Adipocyte (in vitro differentiated cells): ENCODE measurements around the gene NFASC.

Experiments
- DNase-seq: peaks from one replicate; pipeline ENCODE4 v3.0.0-alpha.2; 2015; ENCODE audit warnings: low read depth
- H3K27me3 ChIP-seq: replicated peaks from 2 replicates; pipeline ENCODE4 v1.7.0; 2013; ENCODE audit warnings: mild to moderate bottlenecking, low read length, moderate library complexity; ENCODE audit not compliant: control insufficient read depth, insufficient read depth
- H3K36me3 ChIP-seq: 2 replicates; pipeline ENCODE4 v1.7.0; 2013; ENCODE audit warnings: low read length, mild to moderate bottlenecking, moderate library complexity; ENCODE audit not compliant: control insufficient read depth, insufficient read depth, severe bottlenecking
- H3K4me1 ChIP-seq: 2 replicates; pipeline ENCODE4 v1.7.0; 2013; ENCODE audit warnings: mild to moderate bottlenecking, low read length, moderate library complexity; ENCODE audit not compliant: control insufficient read depth, insufficient read depth
- H3K4me3 ChIP-seq: 2 replicates; pipeline ENCODE4 v1.7.0; 2013; ENCODE audit warnings: mild to moderate bottlenecking, low read length, moderate library complexity
- H3K9ac ChIP-seq: 2 replicates; pipeline ENCODE4 v1.7.0; 2013; ENCODE audit warnings: mild to moderate bottlenecking, low read length, moderate library complexity
- H3K9me3 ChIP-seq: 2 replicates; pipeline ENCODE4 v1.7.0; 2013; ENCODE audit warnings: mild to moderate bottlenecking, low read length, moderate library complexity; ENCODE audit not compliant: control insufficient read depth

The NFASC gene

GRCh38 chr1:204929487-204930154, 59.0 kb downstream of the NFASC start:
- Histone ChIP-seq H3K4me1 (peaks cover 4% of the 10 kb centered on the region), H3K27me3 (no peaks in the 10 kb centered on the region), H3K9me3 (no peaks in the 10 kb centered on the region), H3K4me3 (no peak overlapping the region), H3K9ac (no peak overlapping the region), H3K36me3 (no peaks in the 10 kb centered on the region)
- DNase-seq = no peak

- no peak for DNase-seq
- Histone ChIP-seq H3K27me3 (no peaks in the 10 kb centered on the region), H3K9ac (no peak overlapping the region), H3K4me3 (no peak overlapping the region), H3K9me3 (no peaks in the 10 kb centered on the region), H3K4me1 (peaks cover 4% of the 10 kb centered on the region), H3K36me3 (no peaks in the 10 kb centered on the region)
These were observed 59.5 kb downstream of the NFASC start for GRCh38 chr1:204930155-204930523.

GRCh38 chr1:204931313-204931712, 60.7 kb downstream of the NFASC start:
- Histone ChIP-seq H3K4me1 (peaks cover 4% of the 10 kb centered on the region), H3K9ac (no peak overlapping the region), H3K9me3 (no peaks in the 10 kb centered on the region), H3K27me3 (no peaks in the 10 kb centered on the region), H3K4me3 (no peak overlapping the region), H3K36me3 (no peaks in the 10 kb centered on the region)
- DNase-seq = no peak

GRCh38 chr1:204931768-204932572, 61.3 kb downstream of the NFASC start:
- H3K36me3 ChIP-seq = no peaks in the 10 kb centered on the region
- H3K4me3 ChIP-seq = no peak overlapping the region
- no peaks in the 10 kb centered on the region for H3K9me3 ChIP-seq
- no peak overlapping the region for H3K9ac ChIP-seq
- no peak for DNase-seq
- no peaks in the 10 kb centered on the region for H3K27me3 ChIP-seq
- peaks cover 4% of the 10 kb centered on the region for H3K4me1 ChIP-seq

- Histone ChIP-seq H3K9me3 (no peaks in the 10 kb centered on the region), H3K27me3 (no peaks in the 10 kb centered on the region), H3K4me1 (peaks cover 4% of the 10 kb centered on the region), H3K9ac (no peak overlapping the region), H3K4me3 (no peak overlapping the region), H3K36me3 (no peaks in the 10 kb centered on the region)
- no peak for DNase-seq
These were observed 61.9 kb downstream of the NFASC start for GRCh38 chr1:204932573-204932909.

- Histone ChIP-seq H3K36me3 (no peaks in the 10 kb centered on the region), H3K4me3 (no peak overlapping the region), H3K9ac (no peak overlapping the region), H3K27me3 (no peaks in the 10 kb centered on the region), H3K9me3 (no peaks in the 10 kb centered on the region), H3K4me1 (no peaks in the 10 kb centered on the region)
- DNase-seq = no peak
These were observed 64.5 kb downstream of the NFASC start for GRCh38 chr1:204935155-204935554.

- Histone ChIP-seq H3K4me3 (no peak overlapping the region), H3K4me1 (peaks cover 5% of the 10 kb centered on the region), H3K9ac (no peak overlapping the region), H3K27me3 (no peaks in the 10 kb centered on the region), H3K9me3 (no peaks in the 10 kb centered on the region), H3K36me3 (no peaks in the 10 kb centered on the region)
- DNase-seq = no peak
These were observed 66.1 kb downstream of the NFASC start for GRCh38 chr1:204936765-204937164.

- H3K9me3 ChIP-seq = no peaks in the 10 kb centered on the region
- no peak overlapping the region for H3K4me3 ChIP-seq
- H3K9ac ChIP-seq = no peak overlapping the region
- no peaks in the 10 kb centered on the region for H3K36me3 ChIP-seq
- no peak for DNase-seq
- H3K27me3 ChIP-seq = no peaks in the 10 kb centered on the region
- H3K4me1 ChIP-seq = peaks cover 5% of the 10 kb centered on the region
These were observed 67.2 kb downstream of the NFASC start for GRCh38 chr1:204937901-204938300.

GRCh38 chr1:204940591-204940990, 69.9 kb downstream of the NFASC start:
- Histone ChIP-seq H3K27me3 (no peaks in the 10 kb centered on the region), H3K9me3 (no peaks in the 10 kb centered on the region), H3K36me3 (peaks cover 4% of the 10 kb centered on the region), H3K4me3 (no peak overlapping the region), H3K9ac (no peak overlapping the region), H3K4me1 (peaks cover 11% of the 10 kb centered on the region)
- DNase-seq = no peak

- DNase-seq = peak; percentile 55
- Histone ChIP-seq H3K4me3 (no peak overlapping the region), H3K4me1 (peaks cover 15% of the 10 kb centered on the region), H3K9me3 (no peaks in the 10 kb centered on the region), H3K36me3 (peaks cover 4% of the 10 kb centered on the region), H3K9ac (no peak overlapping the region), H3K27me3 (no peaks in the 10 kb centered on the region)
These were observed 71.0 kb downstream of the NFASC start for GRCh38 chr1:204941421-204942338.

GRCh38 chr1:204943495-204943894, 72.8 kb downstream of the NFASC start:
- Histone ChIP-seq H3K9ac (no peak overlapping the region), H3K4me1 (peaks cover 15% of the 10 kb centered on the region), H3K9me3 (no peaks in the 10 kb centered on the region), H3K27me3 (no peaks in the 10 kb centered on the region), H3K4me3 (no peak overlapping the region), H3K36me3 (peaks cover 4% of the 10 kb centered on the region)
- DNase-seq = no peak
